NCI-H226 (cell line): ENCODE data around the gene TSPAN5.
A peak's percentile ranks its signal among the peaks of the same experiment; 100 is the strongest.

Experiments
- DNase-seq: peaks from one replicate; pipeline ENCODE4 v3.0.0-alpha.2; 2015

Gene TSPAN5

DNA sequence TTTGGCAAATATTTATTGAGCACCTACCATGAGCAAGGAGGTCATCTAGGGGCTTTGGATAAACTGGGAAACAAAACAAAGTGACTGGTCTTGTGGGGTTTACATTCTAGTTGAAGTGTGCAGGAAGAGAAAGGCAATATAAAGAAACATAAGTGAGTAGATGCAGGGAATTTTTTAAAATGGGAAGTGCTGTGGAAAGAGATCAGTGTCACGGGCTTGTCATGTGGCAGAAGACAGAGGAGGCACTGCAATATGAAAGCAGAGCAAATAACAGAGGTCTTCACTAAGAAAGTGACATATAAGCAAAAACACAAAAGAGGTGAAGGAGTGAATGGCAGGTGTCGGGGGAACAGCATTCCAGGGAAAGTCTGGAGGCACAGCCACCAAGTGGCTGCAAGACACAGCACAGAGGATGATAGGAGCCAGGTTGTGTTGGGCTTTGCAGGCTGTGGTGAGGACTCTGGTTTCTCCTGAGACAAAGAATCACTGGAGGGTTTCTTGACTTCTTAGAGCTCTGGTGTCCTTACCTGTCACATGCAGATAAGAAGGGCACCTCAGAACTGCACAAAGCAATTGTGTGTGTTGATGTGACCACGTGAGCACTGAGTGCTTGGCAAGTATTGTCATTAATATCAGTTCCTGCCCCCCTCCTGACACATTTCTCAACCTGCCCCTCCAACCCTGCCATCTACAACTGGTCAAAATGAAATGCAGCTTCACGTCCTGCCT is 143.5 kb downstream of the TSPAN5 start:
- DNase-seq, result no peak

DNA sequence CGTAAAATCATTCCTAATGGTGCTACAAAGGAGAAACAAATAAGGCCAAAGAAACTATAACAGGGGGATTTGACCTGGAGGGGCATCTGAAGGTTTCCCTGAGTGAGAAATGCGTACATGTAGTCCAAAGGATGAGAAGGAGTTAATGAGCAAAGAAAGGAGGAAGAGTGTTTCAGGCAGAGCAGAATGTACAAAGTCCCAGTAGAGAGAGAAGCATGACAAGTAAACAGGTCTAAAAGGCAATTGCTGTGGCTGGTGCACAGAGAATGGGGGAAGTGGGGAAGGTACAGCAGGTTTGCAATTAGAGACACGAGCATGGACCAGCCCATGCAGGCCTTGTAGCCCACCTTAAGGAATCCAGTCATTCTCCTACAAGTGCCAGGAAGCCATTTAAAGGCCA is 145.5 kb downstream of the TSPAN5 start:
- DNase-seq, result no peak

DNA sequence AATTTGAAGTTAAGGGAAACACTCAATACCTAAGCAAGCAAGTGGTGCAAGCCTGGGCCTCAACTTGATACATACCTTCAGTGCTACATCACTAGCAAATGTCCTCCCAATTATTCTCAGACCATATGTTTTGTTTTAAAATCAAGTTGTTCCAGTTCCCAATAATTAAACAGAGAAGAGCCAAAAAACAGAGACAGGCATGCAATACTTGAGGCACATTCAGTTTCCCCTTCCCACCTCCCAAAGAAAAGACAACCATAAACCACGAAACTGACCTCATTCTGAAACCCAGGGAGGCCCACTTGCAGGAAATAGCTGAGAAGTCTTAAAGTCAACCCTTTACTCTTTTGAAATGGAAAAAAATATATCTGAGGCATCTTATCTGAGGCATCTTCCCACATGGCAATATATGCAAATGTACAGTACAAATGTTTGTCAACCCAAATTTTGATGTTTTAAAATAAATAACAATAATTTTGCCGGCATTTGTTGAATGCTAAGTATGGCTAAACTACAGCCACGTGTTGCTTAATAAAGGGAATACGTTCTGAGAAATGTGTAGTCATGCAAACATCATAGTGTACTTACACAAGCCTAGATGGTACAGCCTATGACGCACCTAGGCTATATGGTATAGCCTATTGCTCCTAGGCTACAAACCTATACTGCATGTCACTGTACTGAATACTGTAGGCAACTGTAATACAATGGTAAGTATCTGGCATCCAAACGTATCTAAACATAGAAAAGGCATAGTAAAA is 147.5 kb downstream of the TSPAN5 start:
- DNase-seq, result peak; percentile 40

DNA sequence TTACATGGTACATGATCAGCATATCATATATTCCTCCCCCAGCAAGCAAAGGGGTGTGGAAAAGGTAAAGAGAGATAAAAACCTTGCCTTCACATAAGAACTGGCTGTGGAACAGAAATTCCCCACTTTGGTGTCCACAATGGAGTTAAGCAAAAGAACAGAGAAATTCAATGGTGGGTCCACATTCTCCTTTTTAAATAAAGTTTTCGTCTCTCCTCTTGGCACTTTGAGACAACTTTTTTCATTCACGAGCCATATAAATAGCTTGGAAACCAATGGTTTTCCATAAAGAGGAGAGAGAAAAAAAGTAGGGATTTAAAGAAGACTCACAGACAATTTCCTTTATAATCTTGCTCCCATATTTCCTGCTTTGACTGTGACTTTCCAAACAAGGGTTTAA is 148.1 kb downstream of the TSPAN5 start:
- no peak for DNase-seq

- DNase-seq, result no peak
Observed at GRCh38 chr4:98509721-98510120, 148.7 kb downstream of the TSPAN5 start.

DNA sequence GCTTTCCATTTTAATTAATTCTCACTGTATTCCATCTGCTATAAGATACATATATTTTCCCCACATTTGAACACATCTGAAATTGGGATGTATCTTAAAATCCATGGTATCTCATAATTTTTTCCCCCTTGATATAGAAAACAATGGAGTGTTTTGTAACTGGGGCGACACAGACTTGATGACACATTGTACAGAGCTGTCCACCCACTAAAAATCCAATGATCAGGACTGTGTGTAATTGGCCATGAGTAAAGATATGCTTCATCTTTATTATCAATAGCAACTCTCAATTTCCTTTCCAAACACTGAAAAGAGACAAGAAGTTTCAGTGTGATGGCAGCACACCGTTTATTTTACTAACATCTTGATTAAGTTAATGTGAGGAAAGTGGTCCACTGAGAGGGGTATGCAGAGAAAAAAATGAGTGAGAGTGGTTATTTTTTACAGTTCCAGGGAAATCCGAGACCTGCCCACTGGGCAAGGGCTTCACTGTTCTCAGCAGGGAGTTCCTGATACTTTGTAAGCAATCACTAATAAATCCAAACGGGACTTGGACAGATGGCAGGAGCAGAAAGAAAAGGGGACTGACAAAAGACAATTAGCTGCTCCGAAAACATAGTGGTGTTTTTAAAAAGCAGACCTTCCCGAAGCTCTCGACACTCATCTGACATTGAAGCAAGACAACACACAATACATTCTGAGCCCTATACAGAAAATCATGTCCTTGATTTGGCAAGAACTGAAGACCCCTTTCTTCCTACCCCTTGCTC is 149.4 kb downstream of the TSPAN5 start:
- no peak for DNase-seq

DNA sequence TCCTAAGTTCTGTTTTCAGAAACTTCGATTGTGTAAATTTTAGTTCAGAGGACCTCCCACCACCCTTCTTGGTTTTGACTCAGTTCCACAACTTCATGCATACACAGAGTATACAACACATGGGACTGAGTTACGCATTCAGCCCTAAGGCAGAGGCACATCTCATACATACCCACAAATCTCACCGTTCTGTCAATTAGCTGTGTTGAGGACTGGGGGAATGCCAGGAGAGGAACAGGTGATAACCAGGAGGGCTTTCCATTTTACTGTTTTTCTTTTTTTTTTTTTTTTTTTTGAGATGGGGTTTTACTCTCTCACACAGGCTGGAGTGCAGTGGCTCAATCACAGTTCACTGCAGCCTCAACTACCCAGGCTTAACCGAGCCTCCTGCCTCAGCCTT is 150.2 kb downstream of the TSPAN5 start:
- DNase-seq, result no peak

GRCh38 chr4:98507299-98507698 is 151.1 kb downstream of the TSPAN5 start:
- DNase-seq, result no peak

DNA sequence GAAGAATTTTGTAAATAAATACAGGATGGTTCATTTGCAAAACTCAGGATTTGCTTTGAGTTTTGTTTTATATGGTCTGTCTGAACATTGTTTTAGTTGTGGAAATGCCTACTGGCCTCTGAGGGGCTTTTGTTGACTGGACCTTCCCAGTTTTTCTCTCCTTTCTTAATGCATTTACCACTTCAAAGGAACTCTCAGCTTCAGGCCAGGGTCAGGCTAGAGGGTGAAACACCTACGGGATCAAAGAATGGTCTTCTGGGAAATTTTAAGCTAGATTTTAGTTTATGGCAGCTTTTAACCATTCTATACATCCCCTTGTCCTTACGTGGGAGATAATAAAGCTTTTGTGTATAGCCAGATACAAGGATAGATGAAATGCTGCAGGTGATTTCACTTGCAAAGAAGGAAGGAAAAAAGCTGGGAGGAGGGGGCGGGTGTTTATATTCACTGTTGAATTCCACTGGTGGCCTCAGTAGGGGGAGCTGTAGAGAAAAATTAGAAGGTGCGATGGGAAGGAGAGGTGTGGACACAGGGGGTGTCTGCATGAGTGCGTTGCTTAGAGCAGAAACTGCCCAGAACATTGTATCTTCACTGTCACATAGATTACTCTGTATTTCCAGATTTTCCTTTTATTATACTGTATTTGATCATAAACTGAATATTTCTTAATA is 151.8 kb downstream of the TSPAN5 start:
- DNase-seq, result no peak

GRCh38 chr4:98505992-98506391 is 152.4 kb downstream of the TSPAN5 start:
- no peak for DNase-seq

DNA sequence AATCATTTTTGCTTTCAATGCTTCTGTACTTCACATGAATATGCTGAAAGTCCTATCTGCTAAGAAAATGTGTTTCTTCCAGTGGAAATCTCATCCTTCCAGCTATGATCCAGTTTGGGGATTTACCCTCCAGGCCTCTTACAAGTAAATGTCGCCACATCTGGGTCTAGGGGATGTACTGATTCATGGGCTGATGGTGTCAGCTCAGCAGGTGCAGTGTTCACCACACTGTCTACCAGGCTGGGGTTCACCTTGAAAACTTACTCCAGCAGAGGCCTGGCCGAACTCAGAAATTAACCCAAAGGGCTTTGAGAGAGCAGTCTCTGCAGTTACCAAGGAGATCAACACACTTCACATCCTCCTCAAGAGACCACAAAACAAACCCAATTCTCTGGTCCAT is 154.3 kb downstream of the TSPAN5 start:
- no peak for DNase-seq

- no peak for DNase-seq
Observed at GRCh38 chr4:98503676-98504075, 154.7 kb downstream of the TSPAN5 start.

GRCh38 chr4:98502624-98503023 is 155.8 kb downstream of the TSPAN5 start:
- no peak for DNase-seq

DNA sequence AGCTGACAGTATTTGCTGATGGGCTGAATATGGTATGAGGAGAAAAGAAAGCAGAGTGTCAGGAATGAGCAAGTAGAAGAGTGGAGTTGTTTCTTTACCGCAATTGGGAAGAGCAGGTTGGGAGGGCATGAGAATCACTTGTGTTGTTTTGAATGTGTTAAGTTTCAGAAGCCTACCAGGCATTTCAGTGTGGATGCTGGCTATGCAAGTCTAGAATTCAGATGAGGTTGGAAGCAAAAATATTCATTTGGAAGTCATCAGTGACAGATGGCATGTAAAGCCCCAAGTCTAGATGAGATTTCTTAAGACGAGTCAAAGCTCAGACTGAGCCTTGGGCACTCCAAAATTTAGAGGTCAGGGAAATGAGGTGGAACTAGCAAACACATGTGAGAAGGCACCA is 156.4 kb downstream of the TSPAN5 start:
- DNase-seq, result no peak

GRCh38 chr4:98501383-98501782 is 157.0 kb downstream of the TSPAN5 start:
- no peak for DNase-seq

DNA sequence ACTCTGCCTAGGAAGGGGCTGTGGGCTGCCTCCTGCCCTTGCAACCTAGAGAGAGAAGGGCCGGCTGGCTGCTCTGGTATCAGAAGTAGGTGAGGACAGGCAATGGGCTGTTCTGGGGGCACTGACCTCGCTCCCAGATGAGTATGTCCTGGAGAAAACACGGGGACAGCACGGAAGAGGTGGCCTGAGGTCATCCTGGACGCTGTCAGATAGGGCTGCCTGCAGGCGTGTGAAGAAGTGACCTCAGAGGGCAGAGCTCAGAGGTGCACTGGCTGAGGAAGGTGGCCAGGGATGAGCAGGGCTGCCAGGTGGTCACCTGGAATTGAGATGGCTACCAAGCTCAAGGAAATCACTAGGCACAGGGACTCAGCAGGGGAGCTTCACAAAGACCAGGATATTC is 159.6 kb downstream of the TSPAN5 start:
- no peak for DNase-seq

GRCh38 chr4:98496152-98496845 is 162.1 kb downstream of the TSPAN5 start:
- no peak for DNase-seq

- no peak for DNase-seq
Observed at GRCh38 chr4:98493296-98493695, 165.1 kb downstream of the TSPAN5 start.

GRCh38 chr4:98491899-98492559 is 166.4 kb downstream of the TSPAN5 start:
- peak; percentile 45 for DNase-seq

DNA sequence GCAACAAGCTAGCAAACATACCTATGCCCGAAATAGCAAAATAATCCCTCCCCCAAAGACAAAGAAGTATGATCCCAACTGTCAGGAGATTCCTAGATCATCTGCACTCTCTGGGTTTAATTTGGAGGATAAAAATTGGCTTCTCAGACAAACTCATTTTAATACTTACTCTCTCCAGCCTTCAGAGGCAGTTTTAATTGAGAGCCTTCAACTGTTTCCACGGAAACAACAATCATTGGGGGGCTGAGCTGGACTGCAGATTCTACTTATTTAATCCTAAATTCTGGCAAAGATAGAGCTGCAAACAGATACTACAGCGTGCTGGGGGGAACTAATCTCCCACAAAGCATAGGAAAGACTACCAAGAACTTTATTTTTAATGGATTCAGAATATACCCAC is 168.2 kb downstream of the TSPAN5 start:
- DNase-seq, result no peak

GRCh38 chr4:98485816-98486345 is 172.5 kb downstream of the TSPAN5 start:
- no peak for DNase-seq

DNA sequence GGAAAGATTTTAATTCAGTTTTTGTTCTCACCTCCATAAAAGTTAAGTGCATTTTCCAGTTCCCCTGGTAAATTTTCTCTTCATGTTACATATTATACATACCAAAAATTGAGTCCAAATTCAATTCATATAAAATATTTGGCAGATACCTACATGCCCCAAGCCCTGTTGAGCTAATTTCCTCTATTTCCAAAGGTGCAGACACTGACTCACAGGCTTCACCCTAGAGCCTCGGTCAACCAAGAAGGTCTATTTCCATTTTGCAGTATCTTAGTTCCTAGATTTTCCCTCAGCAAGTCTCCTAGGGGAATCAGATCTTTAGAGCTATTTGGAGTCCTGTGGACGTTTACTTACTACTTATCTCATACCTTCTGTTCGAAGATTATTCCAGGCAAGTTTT is 174.4 kb downstream of the TSPAN5 start:
- DNase-seq, result peak; percentile 15
